T-helper 2 cell (primary cell): ENCODE measurements around the gene ACTR5.
"Not testable (repeated sequence)": the region's sequence is repeated elsewhere in the genome, so short reads cannot be mapped to it uniquely, and the experiment has no call there.

Source experiments
- DNase-seq, 5 experiments: peaks; one replicate each; pipeline versions ENCODE4 v3.0.0 to v3.0.0-alpha.2; 2012 to 2022

The ACTR5 gene

DNA sequence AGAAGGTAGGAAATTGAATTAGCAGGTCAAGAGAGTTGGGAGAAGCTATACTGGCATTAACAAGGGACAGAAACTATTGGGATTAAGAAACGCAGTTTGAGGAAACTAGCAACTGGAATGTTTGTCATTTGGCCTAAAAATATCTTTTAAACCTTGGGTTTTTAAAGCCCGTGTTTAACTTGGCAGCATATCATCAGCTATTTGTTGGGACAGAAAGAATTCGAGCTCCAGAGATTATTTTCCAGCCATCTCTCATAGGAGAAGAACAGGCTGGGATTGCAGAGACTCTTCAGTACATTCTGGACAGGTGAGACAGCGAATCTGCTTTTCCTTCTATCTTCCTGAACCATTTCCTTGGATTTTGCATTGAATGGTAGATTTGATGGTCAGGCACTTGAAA, 17.8 kb downstream of the ACTR5 start:
- no peak for DNase-seq

DNA sequence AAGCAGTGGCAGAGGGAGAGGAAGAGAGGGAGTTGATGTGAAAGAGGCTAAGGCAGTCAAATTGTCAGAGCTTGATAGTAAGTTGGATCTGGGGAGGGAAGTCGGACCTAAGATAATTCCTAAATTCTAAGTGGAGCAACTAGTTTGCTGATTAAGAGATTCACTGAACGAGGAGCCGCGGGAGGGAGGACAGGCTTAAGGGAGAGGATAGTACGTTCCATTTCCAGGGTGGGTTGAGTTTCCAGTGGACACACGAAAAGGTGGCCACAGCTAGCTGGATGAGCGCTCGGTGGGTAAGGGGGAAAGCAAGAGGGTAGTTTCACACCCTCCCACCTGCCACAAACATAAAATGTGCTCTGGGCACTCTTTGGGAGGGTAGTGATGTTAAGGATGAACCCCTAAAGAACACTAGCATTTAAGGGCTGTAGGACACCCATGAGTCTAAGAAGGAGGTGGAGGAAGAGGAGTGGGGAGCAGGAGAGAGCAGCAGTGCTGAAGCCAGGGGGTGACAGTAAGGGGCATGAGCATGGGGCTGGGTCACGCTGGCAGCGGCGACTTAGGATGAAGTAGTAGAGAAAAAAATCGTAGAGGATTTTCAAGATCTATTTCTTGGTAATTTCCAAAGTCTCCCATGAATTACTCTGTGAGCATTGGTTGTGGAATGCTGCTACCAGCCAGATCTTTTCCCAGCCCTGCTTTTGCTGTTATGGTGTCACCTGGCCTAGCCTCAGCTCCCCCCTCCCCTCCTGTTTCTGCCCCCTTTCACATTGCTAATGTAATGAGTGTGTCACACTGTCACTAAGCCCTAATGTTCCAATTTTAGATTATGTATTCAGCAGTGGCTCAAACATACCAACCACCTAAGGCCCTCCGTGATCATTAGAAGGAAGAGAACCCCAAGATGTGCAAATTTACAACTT, 21.4 kb downstream of the ACTR5 start:
- no peak for DNase-seq

DNA sequence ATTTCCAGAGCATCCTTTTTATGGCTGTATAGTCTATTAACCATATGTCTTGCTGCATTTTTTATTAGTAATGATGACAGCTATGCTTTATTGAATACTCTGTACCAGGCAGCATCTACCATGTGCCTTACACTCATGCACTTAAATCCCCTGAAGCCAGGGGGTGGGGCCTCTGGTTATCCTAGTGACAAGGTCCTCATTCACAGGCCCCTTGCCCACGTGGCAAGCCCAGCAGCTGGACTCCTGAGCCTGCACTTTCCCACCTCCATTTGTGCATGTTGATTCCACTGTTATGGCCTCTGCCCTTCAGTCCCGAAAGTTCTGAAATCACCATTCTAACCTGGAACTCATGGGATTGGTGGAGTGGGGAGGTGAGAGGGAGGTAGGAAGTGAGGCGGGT, 22.3 kb downstream of the ACTR5 start:
- DNase-seq: no peak

DNA sequence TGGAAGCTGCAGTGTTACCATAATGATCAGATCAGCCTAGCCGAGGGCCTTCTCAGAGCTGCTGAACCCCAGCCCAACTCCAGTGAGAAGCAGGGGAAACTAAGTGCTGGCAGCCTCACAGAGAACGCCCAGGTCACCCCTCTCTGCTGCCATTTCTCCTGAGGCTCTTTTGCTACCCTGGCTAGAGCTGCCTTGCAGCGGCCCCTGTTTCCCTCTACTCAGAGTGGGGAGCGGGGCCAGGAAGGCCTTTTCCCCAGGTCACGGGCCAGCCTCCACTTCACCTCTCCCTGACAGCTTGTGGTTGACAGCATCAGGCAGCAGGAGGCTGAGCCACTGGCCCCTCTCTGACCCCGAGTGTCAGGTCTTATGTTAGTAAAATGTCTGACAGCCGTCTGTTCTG, 22.7 kb downstream of the ACTR5 start:
- no peak for DNase-seq

DNA sequence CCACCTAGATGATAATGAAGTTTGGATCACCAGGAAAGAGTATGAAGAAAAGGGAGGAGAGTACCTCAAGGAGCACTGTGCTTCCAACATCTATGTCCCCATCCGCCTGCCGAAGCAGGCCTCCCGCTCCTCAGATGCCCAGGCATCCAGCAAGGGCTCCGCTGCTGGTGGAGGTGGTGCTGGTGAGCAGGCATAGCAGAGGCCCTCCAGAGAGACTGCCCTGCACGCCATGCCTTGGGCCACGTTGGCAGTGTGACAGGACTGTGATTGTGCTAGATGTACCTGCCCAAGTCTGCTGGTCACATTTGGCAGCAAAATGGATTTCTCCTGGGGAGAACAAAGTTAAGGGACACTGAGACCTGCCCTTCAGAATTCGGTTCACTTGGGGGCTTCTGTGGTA, 23.4 kb downstream of the ACTR5 start:
- DNase-seq: no peak

DNA sequence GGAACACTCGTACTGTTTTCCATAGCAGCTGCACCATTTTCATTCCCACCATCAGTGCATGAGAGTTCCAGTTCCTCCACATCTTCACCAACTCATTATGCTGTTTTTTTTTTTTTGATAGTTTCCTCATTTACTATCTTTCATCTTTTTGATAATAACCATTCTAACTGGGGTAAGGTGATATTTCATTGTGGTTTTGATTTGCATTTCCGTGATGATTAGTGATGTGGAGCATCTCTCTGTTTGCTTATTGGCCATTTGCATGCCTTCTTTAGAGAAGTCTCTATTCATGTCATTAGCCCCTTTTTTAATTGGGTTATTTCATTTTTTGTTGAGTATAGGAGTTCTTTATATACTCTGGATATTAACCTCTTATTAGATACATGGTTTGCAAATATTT, 25.9 kb downstream of the ACTR5 start:
- no peak for DNase-seq

DNA sequence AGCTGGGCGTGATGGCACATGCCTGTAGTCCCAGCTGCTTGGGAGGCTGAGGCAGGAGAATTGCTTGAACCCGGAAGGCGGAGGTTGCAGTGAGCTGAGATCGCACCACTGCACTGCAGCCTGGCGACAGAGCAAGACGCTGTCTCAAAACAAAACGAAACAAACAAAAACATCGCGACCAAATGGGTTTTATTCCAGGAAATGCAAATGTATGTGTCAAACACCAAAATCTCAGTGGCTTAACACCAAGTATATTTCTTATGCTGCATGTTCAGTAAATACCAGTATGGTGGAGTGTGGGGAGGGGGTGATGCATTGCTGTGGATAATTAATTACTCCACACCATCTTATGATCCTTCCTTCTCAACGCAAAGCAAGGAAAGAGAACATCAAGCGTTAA, 28.1 kb downstream of the ACTR5 start:
- DNase-seq: no peak

DNA sequence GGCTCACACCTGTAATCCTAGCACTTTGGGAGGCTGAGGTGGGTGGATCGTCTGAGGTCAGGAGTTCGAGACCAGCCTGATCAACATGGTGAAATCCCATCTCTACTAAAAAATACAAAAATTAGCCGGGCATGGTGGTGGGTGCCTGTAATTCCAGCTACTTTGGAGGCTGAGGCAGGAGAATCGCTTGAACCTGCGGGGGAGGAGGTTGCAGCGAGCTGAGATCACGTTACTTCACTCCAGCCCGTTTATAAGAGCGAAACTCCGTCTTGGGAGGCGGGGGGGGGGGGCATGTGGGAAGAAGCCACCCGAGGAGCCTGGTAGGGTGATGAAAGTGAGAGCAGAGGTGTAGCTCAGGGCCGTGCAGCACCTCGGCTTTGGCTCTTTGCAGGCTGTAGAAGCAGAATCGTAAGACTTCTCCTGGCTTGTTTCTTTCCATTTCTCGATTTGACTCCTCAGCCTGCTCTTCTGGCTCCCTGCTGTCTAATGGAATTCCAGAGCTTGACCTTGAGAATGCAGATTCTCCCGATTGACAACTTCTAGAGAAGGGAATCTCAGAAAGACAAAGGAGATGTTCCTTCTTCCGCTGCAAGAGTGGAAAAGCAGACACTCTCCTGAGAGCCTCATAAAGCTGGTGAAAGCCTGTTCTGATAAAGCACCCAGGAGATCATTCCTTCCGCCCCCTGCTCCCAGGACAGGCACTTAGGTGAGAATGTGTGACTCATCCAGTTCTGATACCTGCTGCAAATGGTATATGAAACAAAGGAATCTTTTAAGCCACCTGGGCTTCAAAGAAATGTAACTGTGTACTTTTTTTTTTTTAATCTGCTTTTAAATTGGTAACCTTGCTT, 31.2 kb downstream of the ACTR5 start:
- DNase-seq: no peak

DNA sequence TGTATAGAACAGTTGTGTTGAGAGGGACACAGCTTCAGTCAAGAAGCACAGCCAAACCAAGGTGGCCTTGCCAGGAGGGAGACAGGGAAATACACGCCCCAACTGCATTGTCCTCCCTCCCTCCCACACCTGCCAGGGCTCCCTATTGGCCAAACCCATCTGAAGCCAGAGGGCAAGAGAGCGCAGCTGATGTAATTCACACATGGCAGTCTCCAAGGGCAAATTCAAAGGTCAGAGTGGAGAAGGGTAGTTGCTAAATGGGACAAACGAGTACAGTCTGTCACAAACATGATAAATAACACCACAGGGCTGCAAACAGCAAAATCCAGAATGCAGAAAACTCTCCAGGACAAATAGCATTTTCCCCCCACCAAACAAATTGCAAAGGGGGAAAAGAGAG, 34.0 kb downstream of the ACTR5 start:
- no peak for DNase-seq

DNA sequence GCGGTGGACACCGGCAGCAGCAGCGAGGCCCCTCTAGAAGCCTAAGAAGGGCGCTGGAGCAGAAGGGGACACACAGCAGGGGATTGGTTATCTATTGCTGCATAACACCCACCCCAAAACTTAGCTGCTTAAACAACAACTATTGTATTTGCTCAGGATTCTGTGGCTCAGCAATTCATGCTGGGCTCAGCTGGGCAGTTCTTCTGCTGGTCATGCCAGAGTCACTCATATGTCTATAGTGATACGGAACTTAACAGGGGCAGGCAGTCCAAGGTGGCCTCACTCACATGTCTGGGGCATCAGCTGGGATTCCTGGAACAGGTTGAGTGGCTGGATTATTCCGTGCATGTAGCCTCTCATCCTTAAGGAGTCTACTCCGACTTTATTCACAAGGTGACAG, 39.6 kb downstream of the ACTR5 start:
- DNase-seq: no peak

DNA sequence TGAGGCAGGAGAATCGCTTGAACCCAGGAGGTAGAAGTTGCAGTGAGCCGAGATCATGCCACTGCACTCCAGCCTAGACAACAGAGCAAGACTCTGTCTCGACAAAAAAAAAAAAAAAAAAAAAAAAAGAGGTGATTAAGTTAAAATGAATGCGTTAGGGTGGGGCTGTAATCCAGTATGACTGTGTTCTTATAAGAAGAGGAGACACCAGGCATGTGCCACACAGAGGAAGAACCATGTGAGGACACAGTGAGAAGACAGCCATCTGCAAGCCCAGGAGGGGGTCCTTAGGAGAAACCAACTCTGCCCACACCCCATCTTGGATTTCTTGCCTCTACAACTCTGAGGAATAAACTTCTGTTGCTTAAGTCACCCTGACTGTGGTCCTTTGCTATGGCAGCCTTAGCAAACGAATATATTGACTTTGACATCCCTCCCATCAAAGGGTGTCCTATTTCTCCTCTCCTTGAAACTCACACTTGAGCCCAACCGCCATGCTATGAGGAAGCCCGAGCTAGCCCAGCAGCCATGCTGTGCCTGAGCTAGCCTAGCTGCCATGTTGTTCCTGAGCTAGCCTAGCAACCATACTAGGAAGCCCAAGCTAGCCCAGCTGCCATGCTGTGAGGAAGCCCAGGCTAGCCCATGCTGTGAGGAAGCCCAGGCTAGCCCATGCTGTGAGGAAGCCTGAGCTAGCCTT, 41.4 kb downstream of the ACTR5 start:
- no peak for DNase-seq

DNA sequence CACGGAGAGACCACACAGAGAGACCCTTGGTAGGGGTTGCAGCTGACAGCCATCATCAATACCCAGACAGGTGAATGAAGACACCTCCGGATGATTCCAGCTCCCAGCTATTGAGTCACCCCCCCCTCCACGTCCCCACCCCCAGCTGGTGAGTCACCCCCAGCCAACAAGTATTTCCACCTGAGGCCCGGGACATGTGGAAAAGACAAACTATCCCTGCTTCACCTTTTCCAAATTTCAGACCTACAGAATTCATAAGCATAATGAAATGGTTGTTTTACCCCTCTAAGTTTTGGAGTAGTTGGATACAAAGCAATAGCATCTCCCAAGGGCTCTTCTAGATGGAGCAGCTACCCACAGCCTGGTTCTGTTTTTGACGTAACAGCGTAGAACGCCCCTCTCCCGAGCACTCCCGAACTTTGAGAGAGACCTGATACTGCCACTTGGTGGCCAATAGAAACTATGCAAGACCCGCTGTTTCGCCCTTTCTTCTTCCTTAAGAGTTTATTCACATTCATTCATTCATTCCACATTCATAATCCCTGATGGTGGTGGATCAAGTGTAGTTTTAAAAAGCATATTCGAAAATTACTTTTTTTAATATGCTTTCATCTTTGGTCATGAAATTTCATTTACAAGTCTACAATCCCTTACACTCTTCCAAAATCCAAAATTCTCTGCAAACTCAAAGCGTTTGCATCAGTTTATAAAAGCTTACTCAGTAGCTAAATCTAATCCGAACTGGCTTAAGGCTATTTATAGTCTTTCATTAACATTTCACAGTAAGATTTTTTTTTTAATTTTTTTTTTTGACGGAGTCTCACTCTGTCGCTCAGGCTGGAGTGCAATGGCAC, 42.2 kb downstream of the ACTR5 start:
- peak in 3 of 5 experiments; percentile 35 to 68 (median 36) for DNase-seq

DNA sequence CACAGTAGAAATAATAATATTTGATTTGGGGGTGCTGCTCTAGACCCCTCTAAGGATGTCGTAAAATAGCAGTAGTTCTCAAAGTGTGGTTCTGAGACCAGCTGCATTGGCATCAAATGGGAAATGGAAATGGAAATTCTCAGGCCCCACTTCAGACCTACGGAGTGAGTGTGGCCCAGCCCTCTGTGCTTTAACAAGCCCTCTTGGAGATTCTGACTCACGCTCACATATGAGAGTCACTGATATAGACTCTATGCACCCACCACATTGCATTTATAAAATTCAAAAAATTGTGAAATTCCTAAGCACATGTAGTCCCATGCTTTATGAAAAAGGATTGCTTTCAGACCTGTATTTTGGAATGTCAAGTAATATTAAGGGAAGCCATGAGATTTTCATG, 43.0 kb downstream of the ACTR5 start:
- DNase-seq: no peak

DNA sequence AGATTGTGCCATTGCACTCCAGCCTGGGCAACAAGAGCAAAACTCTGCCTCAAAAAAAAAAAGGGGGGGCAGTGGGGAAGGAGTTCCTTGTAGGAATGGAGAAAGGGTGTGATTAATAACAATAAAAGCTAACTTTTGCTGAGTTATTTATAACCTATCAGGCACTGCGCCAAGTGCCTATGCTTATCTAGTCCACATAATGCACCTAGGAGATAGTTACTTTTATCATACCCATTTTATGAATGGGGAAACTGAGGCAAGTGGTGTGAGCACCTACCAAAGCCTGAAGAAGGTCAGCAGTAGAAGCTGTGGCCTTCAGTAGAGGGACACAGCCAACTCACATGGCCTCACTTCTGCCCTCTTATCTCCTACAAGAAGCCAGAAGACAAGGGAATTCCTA, 43.7 kb downstream of the ACTR5 start:
- DNase-seq: no peak

DNA sequence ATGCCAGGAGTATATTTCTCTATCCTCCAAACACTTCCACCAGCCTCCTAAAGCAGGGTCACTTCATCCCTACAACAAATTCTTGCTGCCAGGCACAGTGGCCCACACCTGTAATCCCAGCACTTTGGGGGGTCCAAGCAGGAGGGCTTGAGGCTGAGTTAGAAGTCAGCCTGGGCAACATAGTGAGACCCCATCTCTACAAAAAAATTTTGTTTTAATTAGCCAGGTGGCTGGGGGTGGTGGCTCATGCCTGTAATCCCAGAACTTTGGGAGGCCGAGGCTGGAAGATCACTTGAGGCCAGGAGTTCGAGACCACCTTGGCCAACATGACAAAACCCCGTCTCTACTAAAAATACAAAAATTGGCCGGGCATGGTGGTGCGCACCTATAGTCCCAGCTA, 45.8 kb downstream of the ACTR5 start:
- DNase-seq: not testable (repeated sequence)

DNA sequence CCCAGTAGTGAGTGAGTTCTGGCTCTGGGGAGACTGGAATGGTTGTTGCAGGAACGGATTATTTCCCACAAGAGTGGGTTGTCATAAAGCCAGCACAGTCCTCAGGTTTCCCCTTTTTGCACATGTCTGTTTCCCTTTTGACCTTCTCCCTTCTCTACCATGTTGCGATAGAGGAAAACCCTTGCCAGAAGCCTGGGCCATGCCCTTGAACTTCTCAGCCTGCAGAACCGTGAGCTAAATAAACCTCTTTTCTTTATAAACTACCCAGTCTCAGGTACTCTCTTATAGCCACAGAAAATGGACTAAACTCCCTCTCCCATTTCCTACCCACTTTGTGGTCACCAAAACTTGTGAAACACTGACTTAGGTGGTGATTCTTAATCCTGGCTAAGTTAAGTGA, 50.0 kb downstream of the ACTR5 start:
- DNase-seq: no peak

DNA sequence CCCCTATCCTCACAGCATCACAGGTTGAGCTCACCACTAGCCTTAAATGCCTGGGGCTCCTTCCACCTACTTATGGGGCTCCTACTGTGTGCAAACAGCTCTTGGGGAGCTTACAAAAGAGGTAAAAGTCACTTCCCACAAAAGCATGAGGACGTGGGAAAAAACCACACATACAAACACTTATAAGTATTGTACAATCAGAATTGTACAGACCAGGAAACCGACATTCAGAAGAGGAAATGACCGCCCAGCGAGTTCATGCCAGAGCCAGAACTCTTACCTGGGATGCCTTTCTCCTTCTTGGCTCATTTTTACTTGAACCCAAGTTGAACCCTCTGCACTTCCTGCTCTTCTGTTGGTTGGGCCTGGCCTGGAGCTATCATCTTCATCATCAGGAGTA, 50.9 kb downstream of the ACTR5 start:
- peak in 1 of 5 experiments; percentile 54 for DNase-seq

DNA sequence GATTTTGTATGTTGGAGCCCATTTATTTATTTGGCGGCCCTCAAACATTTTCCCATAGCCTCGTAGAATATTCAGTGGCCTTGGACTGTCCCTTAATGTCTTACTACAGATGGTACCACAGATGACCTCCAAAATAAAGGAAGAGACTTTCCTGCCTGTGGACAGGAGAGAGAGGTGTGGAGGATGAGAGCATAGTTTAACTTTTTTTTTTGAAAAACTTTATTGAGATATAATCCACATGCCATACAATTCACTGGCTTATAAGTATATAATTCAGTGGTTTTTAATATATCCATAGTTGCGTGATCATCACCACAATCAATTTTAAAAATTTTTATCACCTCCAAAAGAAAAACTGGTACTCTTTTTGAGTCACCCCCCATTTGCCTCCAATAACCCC, 52.6 kb downstream of the ACTR5 start:
- DNase-seq: no peak

DNA sequence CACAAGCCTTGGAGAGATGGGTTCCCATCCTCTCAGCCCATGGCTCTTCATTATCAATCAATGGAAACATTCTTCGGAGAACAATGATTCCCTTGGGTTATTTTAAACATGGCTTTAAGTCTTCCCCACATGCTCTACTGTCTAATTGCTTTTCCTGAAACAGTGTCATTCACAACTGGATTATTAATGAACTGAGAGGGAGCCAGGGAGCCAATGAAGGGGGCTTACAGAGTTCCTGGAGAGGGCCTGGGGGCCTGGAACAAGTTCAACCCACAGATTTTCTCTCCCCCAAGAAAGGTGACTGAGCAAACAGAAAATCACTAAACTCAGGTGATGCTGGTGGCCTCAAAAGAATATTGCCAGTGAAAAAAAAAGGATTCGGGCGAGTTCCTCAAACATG, 56.0 kb downstream of the ACTR5 start:
- DNase-seq: no peak

DNA sequence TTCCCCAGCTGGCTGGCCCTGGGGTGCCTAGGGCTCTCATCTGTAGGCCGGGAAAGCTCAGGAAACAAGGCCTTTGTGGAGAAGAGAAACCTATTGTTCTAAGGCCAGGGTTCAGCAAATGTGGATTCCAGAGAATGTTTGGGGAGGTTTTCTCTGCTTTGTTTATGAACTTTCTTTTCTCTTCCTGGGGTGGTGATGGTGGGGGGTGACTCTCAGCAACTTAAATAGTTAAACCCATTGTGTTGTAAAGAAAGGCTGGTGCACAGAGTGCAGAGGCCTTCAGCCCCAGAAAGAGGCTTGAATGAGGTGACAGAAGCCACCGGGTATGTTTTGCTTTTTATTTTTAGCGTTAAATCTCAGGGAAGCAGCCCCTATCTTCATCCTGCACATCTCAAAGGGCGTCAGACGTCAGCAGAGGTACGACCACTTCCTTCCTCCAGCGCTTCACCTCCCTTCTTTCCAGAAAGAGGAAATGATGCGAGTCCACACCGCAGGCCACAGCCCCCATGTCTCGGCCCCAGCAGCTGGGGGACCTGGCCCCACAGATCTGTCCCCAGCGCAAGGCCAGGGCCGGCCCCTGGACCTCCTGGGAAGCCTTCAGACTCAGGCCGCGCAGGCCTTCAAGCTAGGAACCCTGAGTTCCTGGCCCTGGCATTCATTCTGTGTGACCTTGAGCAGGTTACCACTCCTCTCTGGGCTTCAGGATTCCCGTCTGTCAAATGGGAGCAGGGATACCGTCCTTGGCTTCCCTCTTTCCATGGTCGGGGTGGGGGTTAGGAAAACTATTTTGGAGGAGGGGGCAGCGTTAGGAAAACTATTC, 56.6 kb downstream of the ACTR5 start:
- peak; percentile 40 to 99 (median 80) for DNase-seq

DNA sequence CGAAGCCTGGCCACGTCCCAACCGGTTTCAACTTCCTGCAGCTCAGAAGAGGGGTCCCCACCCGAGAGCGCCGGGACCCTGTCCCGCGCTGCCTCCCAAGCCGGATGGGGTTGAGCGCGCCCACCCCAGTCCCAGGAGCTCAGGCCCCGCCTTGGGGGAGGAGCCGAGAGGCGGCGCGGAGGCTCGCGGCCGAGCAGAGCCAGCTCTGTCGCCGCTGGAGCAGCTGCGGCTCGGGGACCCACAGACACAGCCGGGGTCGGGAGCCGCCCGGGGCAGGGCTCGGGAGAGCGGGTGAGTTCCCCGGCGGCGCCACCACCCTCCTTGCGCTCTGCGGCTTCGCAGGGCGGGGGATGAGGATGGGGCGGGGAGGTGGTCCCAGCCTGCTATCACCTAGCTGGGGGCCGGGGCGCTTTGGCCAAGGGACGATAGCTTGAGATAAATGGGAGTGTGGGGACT, 57.3 kb downstream of the ACTR5 start, which contains the start of gene PPP1R16B:
Gene PPP1R16B (plus strand): TSS at position 196 of the 456 bp plus-strand sequence. CDS start 30,229 bp downstream, outside the sequence.
- DNase-seq: peak; percentile 47 to 91 (median 73)
